Heart left ventricle (tissue), 16 donors: ENCODE results near the gene PSORS1C1. TPM values are rescaled to one million over a fixed set of nuclear protein-coding genes. Genes with fewer than 3 reads are reported as not detected.

Experiments
- ATAC-seq, 4 donors: fragments of 200-7000 bp; cut with Tn5 transposase; one replicate each; pipeline ENCODE4 v1.9.1; 2020 to 2022; ENCODE audit warnings: moderate library complexity in 4 of 4, mild to moderate bottlenecking in 3 of 4, moderate number of reproducible peaks in 1 of 4
- DNase-seq, 5 donors: peaks; one replicate each; pipeline ENCODE4 v3.0.0-alpha.2; 2020
- H3K27ac ChIP-seq, 12 donors: fragments of 200-600 bp; sonication (generic) in 4 of 12; one replicate each; pipeline versions ENCODE4 v1.5.0 to v1.8.0; 2016 to 2022; ENCODE audit warnings: mild to moderate bottlenecking in 2 of 12
- H3K27me3 ChIP-seq, 9 donors: fragments of 200-600 bp; sonication (generic) in 2 of 9; one replicate each; pipeline versions ENCODE4 v1.5.1 to v1.8.0; 2016 to 2022; ENCODE audit warnings: mild to moderate bottlenecking in 3 of 9
- H3K36me3 ChIP-seq, 9 donors: fragments of 200-600 bp; sonication (generic) in 2 of 9; one replicate each; pipeline versions ENCODE4 v1.5.0 to v1.8.0; 2018 to 2022; ENCODE audit warnings: mild to moderate bottlenecking in 2 of 9
- H3K4me1 ChIP-seq, 12 donors: fragments of 200-600 bp; sonication (generic) in 4 of 12; one replicate each; pipeline versions ENCODE4 v1.5.0 to v1.8.0; 2016 to 2022; ENCODE audit warnings: mild to moderate bottlenecking in 3 of 12
- H3K4me3 ChIP-seq, 12 donors: fragments of 200-600 bp; sonication (generic) in 4 of 12; one replicate each; pipeline versions ENCODE4 v1.5.0 to v1.8.0; 2017 to 2022; ENCODE audit warnings: mild to moderate bottlenecking in 9 of 12, moderate library complexity in 4 of 12
- H3K9me3 ChIP-seq, 12 donors: fragments of 200-600 bp; sonication (generic) in 4 of 12; one replicate each; pipeline versions ENCODE4 v1.5.0 to v1.8.0; 2016 to 2022; ENCODE audit warnings: mild to moderate bottlenecking in 1 of 12
- CTCF ChIP-seq, 12 donors: fragments of 200-600 bp; sonication (generic) in 4 of 12; IDR thresholded peaks; one replicate each; pipeline versions ENCODE4 v1.5.0 to v1.8.0; 2018 to 2022; ENCODE audit warnings: antibody characterized with exemption in 12 of 12, mild to moderate bottlenecking in 5 of 12
- POLR2A ChIP-seq, 2 donors: fragments of 450-650 bp; IDR thresholded peaks; one replicate each; pipeline ENCODE4 v1.6.1; 2017; ENCODE audit warnings: antibody characterized with exemption in 2 of 2, mild to moderate bottlenecking in 2 of 2, moderate library complexity in 2 of 2
- WGBS, 4 donors: extraction: QIAGEN DNeasy Blood & Tissue Kit in 2 of 4; methylation state at CpG; one replicate each; pipeline versions ENCODE4 v1.1.5 to v1.1.7; 2013 to 2018; 5-methylcytosine and 5-hydroxymethylcytosine counted together
- intact Hi-C, 10 donors: fragments of 100-400 bp; cut with DNase I; formaldehyde crosslinking; loops; one replicate each; pipeline versions ENCODE4 v1.11.1 to v1.14.2; 2022
- polyA plus RNA-seq, 2 donors: library from polyadenylated mRNA; stranded (reverse); fragments of 200-250 nt; gene quantifications; one replicate each; pipeline ENCODE4 v1.2.3, GENCODE V29; 2013
- total RNA-seq, 9 donors: library from RNA; depleted of rRNA in 2 of 9; stranded (reverse); fragments of >200 nt in 2 of 9; fragmentation: NEBNext Ultra II Directional in 3 of 9; extraction: Animal tissue kit (Norgen Biotek cat#: 25700) in 3 of 9; gene quantifications; one replicate each; pipeline versions ENCODE4 v1.1.0 to v1.2.4, GENCODE V29; 2016 to 2023
- donor health status: ischemic (EF 13 %, LVEDD 7.1; RV severe dilation, severe dysfunction).
- donor health status: healthy with polysubstance abuse.
- donor health status: DM: no; HTN: yes; CAD: no.
- donor health status: DM: no; HTN: no; CAD: no.
- donor health status: ischemic (EF 25% LVEDD 6.9; RV normal size, moderate dysfunction).
- donor health status: ischemic (EF 25% LVEDD 5.7; RV mildly dilated, moderate dysfunction).
- donor health status: healthy.
- donor health status: DM: yes; HTN: yes; CAD: no.
- donor health status: ischemic (EF 35%, LVEDD 5.7; RV mildly dilated, moderate dysfunction).
- donor health status: nonischemic (EF 11% LVEDD 7.7; RV severe dilation, severe dysfunction).
- donor health status: DM: yes; HTN: yes; CAD: no.
- donor health status: PGD.
- donor health status: ischemic (EF 29% LVEDD 5.4; RV normal size, mild dysfunction).
- donor health status: nonischemic (EF 23%, LVEDD 6.1; RV moderate dilation, normal function).

PSORS1C1 gene
- total and polyA plus RNA-seq, 11 donors: 0.37 to 5.8 (median 2.9) TPM

- DNase-seq (no peak), ATAC-seq (no peak)
- TF ChIP-seq CTCF (IDR thresholded peaks at IDR 0.05) (no peak), POLR2A (IDR thresholded peaks at IDR 0.05) (no peak)
- Histone ChIP-seq H3K36me3 (no peaks in the 10 kb centered on the region), H3K4me1 (peaks cover 0 to 27% (median 12%) of the 10 kb centered on the region in 12 donors), H3K27ac (no peak overlapping the region), H3K4me3 (no peak overlapping the region), H3K9me3 (no peaks in the 10 kb centered on the region), H3K27me3 (peaks cover 0 to 6% (median 0%) of the 10 kb centered on the region in 9 donors)
- WGBS, 4 donors: 42 to 52% (median 44%) methylated on average over 3 of the region's 3 CpGs
- intact Hi-C loops: no loop called here
Observed at GRCh38 chr6:31091680-31092079, 22.9 kb upstream of the PSORS1C1 start.

- Histone ChIP-seq H3K4me3 (no peak overlapping the region), H3K36me3 (no peaks in the 10 kb centered on the region), H3K27ac (peak overlapping the region in 1 of 12 donors; percentile 29), H3K9me3 (no peaks in the 10 kb centered on the region), H3K27me3 (peaks cover 0 to 1% (median 0%) of the 10 kb centered on the region in 9 donors), H3K4me1 (peaks cover 0 to 22% (median 8%) of the 10 kb centered on the region in 12 donors)
- WGBS, 4 donors: 92 to 96% (median 94%) methylated on average over 2 of the region's 2 CpGs
- no peak for TF ChIP-seq CTCF (IDR thresholded peaks at IDR 0.05)
- TF ChIP-seq POLR2A (IDR thresholded peaks at IDR 0.05): no peak
- intact Hi-C loops: no loop called here
- DNase-seq (no peak), ATAC-seq (no peak)
Observed at GRCh38 chr6:31092238-31092637, 22.4 kb upstream of the PSORS1C1 start.

- H3K4me3 ChIP-seq: no peak overlapping the region
- TF ChIP-seq POLR2A (IDR thresholded peaks at IDR 0.05): no peak
- TF ChIP-seq CTCF (IDR thresholded peaks at IDR 0.05): no peak
- intact Hi-C loops: no loop called here
- peak in 1 of 4 donors; percentile 14 for ATAC-seq
- H3K4me1 ChIP-seq: peaks cover 0 to 20% (median 7%) of the 10 kb centered on the region in 12 donors
- no peak for DNase-seq
- WGBS, 4 donors: 83 to 89% (median 85%) methylated on average over 12 of the region's 12 CpGs
- H3K9me3 ChIP-seq: no peaks in the 10 kb centered on the region
- H3K36me3 ChIP-seq: no peaks in the 10 kb centered on the region
- H3K27me3 ChIP-seq: no peaks in the 10 kb centered on the region
- H3K27ac ChIP-seq: peak overlapping the region in 3 of 12 donors; percentile 3 to 38 (median 29)
Observed at GRCh38 chr6:31092769-31093505, 21.7 kb upstream of the PSORS1C1 start.

- intact Hi-C loops: no loop called here
- WGBS, 4 donors: 55 to 65% (median 56%) methylated on average over 3 of the region's 3 CpGs
- no peaks in the 10 kb centered on the region for H3K36me3 ChIP-seq
- TF ChIP-seq CTCF (IDR thresholded peaks at IDR 0.05): no peak
- no peak for TF ChIP-seq POLR2A (IDR thresholded peaks at IDR 0.05)
- peak; percentile 22 to 49 (median 32) for ATAC-seq
- H3K4me3 ChIP-seq: no peak overlapping the region
- H3K4me1 ChIP-seq: peaks cover 0 to 20% (median 7%) of the 10 kb centered on the region in 12 donors
- H3K27ac ChIP-seq: peak overlapping the region in 8 of 12 donors; percentile 7 to 67 (median 42)
- no peak for DNase-seq
- no peaks in the 10 kb centered on the region for H3K9me3 ChIP-seq
- H3K27me3 ChIP-seq: no peaks in the 10 kb centered on the region
Observed at GRCh38 chr6:31094389-31094881, 20.2 kb upstream of the PSORS1C1 start.
